Neuronal stem cell (in vitro differentiated cells): ENCODE measurements around the gene GTF3C1.

Experiments used
- DNase-seq: peaks from one replicate; pipeline ENCODE4 v3.0.0-alpha.2; 2013; ENCODE audit warnings: low spot score
- H2AFZ ChIP-seq: one replicate; pipeline ENCODE4 v1.6.1; 2013; ENCODE audit warnings: mild to moderate bottlenecking, low read length, inconsistent platforms
- H2AK5ac ChIP-seq: 2 replicates; pipeline ENCODE4 v1.6.1; 2013; ENCODE audit warnings: low read depth, mild to moderate bottlenecking, inconsistent platforms, low read length, moderate library complexity, mixed read lengths
- H2BK120ac ChIP-seq: 2 replicates; pipeline ENCODE4 v1.6.1; 2013; ENCODE audit warnings: low read depth, mild to moderate bottlenecking, inconsistent platforms, low read length, moderate library complexity, mixed read lengths
- H2BK12ac ChIP-seq: one replicate; pipeline ENCODE4 v1.6.1; 2013; ENCODE audit warnings: low read length, inconsistent platforms
- H2BK15ac ChIP-seq: 2 replicates; pipeline ENCODE4 v1.6.1; 2013; ENCODE audit warnings: mild to moderate bottlenecking, low read length, inconsistent platforms, mixed read lengths
- H2BK5ac ChIP-seq: one replicate; pipeline ENCODE4 v1.6.1; 2013; ENCODE audit warnings: inconsistent platforms, mild to moderate bottlenecking, low read length, moderate library complexity
- H3K14ac ChIP-seq: one replicate; pipeline ENCODE4 v1.6.1; 2013; ENCODE audit warnings: low read length, inconsistent platforms
- H3K18ac ChIP-seq: 2 replicates; pipeline ENCODE4 v1.6.1; 2013; ENCODE audit warnings: low read length, inconsistent platforms
- H3K23ac ChIP-seq: 2 replicates; pipeline ENCODE4 v1.6.1; 2013; ENCODE audit warnings: low read depth, mild to moderate bottlenecking, mixed read lengths, low read length, inconsistent platforms; ENCODE audit not compliant: poor library complexity
- H3K27ac ChIP-seq: replicated peaks from 3 replicates; pipeline ENCODE4 v1.5.1; 2013; ENCODE audit warnings: low read length, inconsistent platforms
- H3K27me3 ChIP-seq, 3 experiments: 2 replicates each; pipeline ENCODE4 v1.6.1; 2013; ENCODE audit warnings: low read length in 3 of 3, mild to moderate bottlenecking in 2 of 3, inconsistent platforms in 1 of 3, low read depth in 1 of 3, mixed read lengths in 1 of 3, moderate library complexity in 1 of 3; ENCODE audit not compliant: control insufficient read depth in 3 of 3, insufficient read depth in 3 of 3
- H3K36me3 ChIP-seq, 2 donors: replicated peaks in 1 of 2; 2 replicates each; pipeline ENCODE4 v1.6.1; 2013; ENCODE audit warnings: low read length in 2 of 2; ENCODE audit not compliant: control insufficient read depth in 2 of 2, insufficient read depth in 2 of 2
- H3K4ac ChIP-seq: 2 replicates; pipeline ENCODE4 v1.6.1; 2013; ENCODE audit warnings: inconsistent platforms, mild to moderate bottlenecking, low read length, moderate library complexity
- H3K4me1 ChIP-seq, 2 donors: 1 replicate in 1 of 2; 2 replicates in 1 of 2; pipeline ENCODE4 v1.6.1; 2013; ENCODE audit warnings: low read length in 2 of 2, low read depth in 1 of 2; ENCODE audit not compliant: control insufficient read depth in 2 of 2, insufficient read depth in 1 of 2
- H3K4me2 ChIP-seq: one replicate; pipeline ENCODE4 v1.6.1; 2013; ENCODE audit warnings: mild to moderate bottlenecking, low read length, inconsistent platforms; ENCODE audit not compliant: insufficient read depth, poor library complexity, severe bottlenecking
- H3K4me3 ChIP-seq, 2 donors: 2 replicates each; pipeline ENCODE4 v1.5.1; 2013; ENCODE audit warnings: low read length in 2 of 2, mild to moderate bottlenecking in 2 of 2, inconsistent platforms in 1 of 2, moderate library complexity in 1 of 2
- H3K79me1 ChIP-seq: one replicate; pipeline ENCODE4 v1.6.1; 2013; ENCODE audit warnings: low read depth, mild to moderate bottlenecking, inconsistent platforms, low read length, moderate library complexity
- H3K9ac ChIP-seq: one replicate; pipeline ENCODE4 v1.6.1; 2013; ENCODE audit warnings: mild to moderate bottlenecking, low read depth, low read length, inconsistent platforms; ENCODE audit not compliant: poor library complexity
- H3K9me3 ChIP-seq, 2 donors: replicated peaks in 1 of 2; 2 replicates each; pipeline versions ENCODE3 to v1.6.1; 2013; ENCODE audit warnings: low read length in 2 of 2, mild to moderate bottlenecking in 2 of 2, inconsistent platforms in 1 of 2, low read depth in 1 of 2, mixed read lengths in 1 of 2, moderate library complexity in 1 of 2; ENCODE audit not compliant: control insufficient read depth in 2 of 2, insufficient read depth in 1 of 2
- H4K8ac ChIP-seq: one replicate; pipeline ENCODE4 v1.6.1; 2013; ENCODE audit warnings: low read depth, mild to moderate bottlenecking, inconsistent platforms, low read length, moderate library complexity
- H4K91ac ChIP-seq: one replicate; pipeline ENCODE4 v1.6.1; 2013; ENCODE audit warnings: low read length, low read depth, mild to moderate bottlenecking, inconsistent platforms; ENCODE audit not compliant: poor library complexity
- WGBS, 2 donors: extraction: QIAGEN DNeasy Blood & Tissue Kit; methylation state at CpG; one replicate each; pipeline ENCODE4 v1.1.7; 2013; ENCODE audit warnings: missing lambda C conversion rate in 2 of 2, mixed read lengths in 1 of 2; ENCODE audit not compliant: insufficient read length in 2 of 2, insufficient replicate concordance in 1 of 2; ENCODE audit errors: extremely low coverage in 2 of 2; 5-methylcytosine and 5-hydroxymethylcytosine counted together

The GTF3C1 gene

GRCh38 chr16:27596411-27596810 lies 46.7 kb upstream of the GTF3C1 start:
- Histone ChIP-seq H3K27ac (no peak overlapping the region), H3K4me1 (peaks cover 4 to 19% of the 10 kb centered on the region in 2 donors), H4K91ac (no peak overlapping the region)

GRCh38 chr16:27595993-27596392 lies 46.3 kb upstream of the GTF3C1 start:
- Histone ChIP-seq H2AK5ac (no peak overlapping the region), H3K18ac (no peak overlapping the region), H2BK120ac (no peak overlapping the region), H3K9me3 (no peaks in the 10 kb centered on the region), H3K23ac (no peak overlapping the region), H2BK12ac (no peak overlapping the region), H4K8ac (no peak overlapping the region), H3K14ac (no peak overlapping the region), H4K91ac (no peak overlapping the region), H2AFZ (no peak overlapping the region), H3K36me3 (peaks cover 0 to 3% of the 10 kb centered on the region in 2 donors), H3K4me3 (no peak overlapping the region), H3K79me1 (no peaks in the 10 kb centered on the region), H2BK15ac (no peak overlapping the region), H3K9ac (no peak overlapping the region), H3K27ac (no peak overlapping the region), H3K4ac (no peak overlapping the region), H3K4me2 (no peak overlapping the region), H3K27me3 (no peaks in the 10 kb centered on the region), H2BK5ac (no peak overlapping the region), H3K4me1 (peaks cover 4 to 17% of the 10 kb centered on the region in 2 donors)
- DNase-seq, result no peak
- no CpG with 5 or more reads among the region's 6 CpGs for WGBS, 2 donors

More at GRCh38 chr16:27596411-27596810, 46.7 kb upstream of the GTF3C1 start:
- Histone ChIP-seq H3K27me3 (no peaks in the 10 kb centered on the region), H3K79me1 (no peaks in the 10 kb centered on the region), H2BK120ac (no peak overlapping the region), H3K9ac (no peak overlapping the region), H3K36me3 (peaks cover 0 to 3% of the 10 kb centered on the region in 2 donors), H2AK5ac (no peak overlapping the region), H2AFZ (no peak overlapping the region), H3K9me3 (no peaks in the 10 kb centered on the region), H2BK12ac (no peak overlapping the region), H3K14ac (no peak overlapping the region), H3K4ac (no peak overlapping the region), H3K4me3 (no peak overlapping the region), H3K4me2 (no peak overlapping the region), H3K23ac (no peak overlapping the region), H3K18ac (no peak overlapping the region), H4K8ac (no peak overlapping the region), H2BK15ac (no peak overlapping the region), H2BK5ac (no peak overlapping the region)
- WGBS, 2 donors, result no CpG with 5 or more reads among the region's 4 CpGs
- no peak for DNase-seq

- peaks cover 4 to 15% of the 10 kb centered on the region in 2 donors for H3K4me1 ChIP-seq
- no peaks in the 10 kb centered on the region for H3K9me3 ChIP-seq
- no peak overlapping the region for H3K4me3 ChIP-seq
- H2BK120ac ChIP-seq, result no peak overlapping the region
- no peak overlapping the region for H3K4me2 ChIP-seq
- no peak overlapping the region for H4K91ac ChIP-seq
- no peak overlapping the region for H3K23ac ChIP-seq
- whole genome bisulfite sequencing, 2 donors, result no CpG with 5 or more reads among the region's 4 CpGs
- no peak overlapping the region for H2BK12ac ChIP-seq
- H3K14ac ChIP-seq, result no peak overlapping the region
- no peak for DNase-seq
- H3K4ac ChIP-seq, result no peak overlapping the region
- peaks cover 0 to 3% of the 10 kb centered on the region in 2 donors for H3K36me3 ChIP-seq
- no peak overlapping the region for H3K9ac ChIP-seq
- no peak overlapping the region for H3K18ac ChIP-seq
- no peak overlapping the region for H2AK5ac ChIP-seq
- H2BK15ac ChIP-seq, result no peak overlapping the region
- no peaks in the 10 kb centered on the region for H3K79me1 ChIP-seq
- no peak overlapping the region for H2AFZ ChIP-seq
- no peak overlapping the region for H2BK5ac ChIP-seq
- no peaks in the 10 kb centered on the region for H3K27me3 ChIP-seq
- H4K8ac ChIP-seq, result no peak overlapping the region
- H3K27ac ChIP-seq, result no peak overlapping the region
Measured at GRCh38 chr16:27595475-27595874, 45.8 kb upstream of the GTF3C1 start.

GRCh38 chr16:27591837-27592236 lies 42.1 kb upstream of the GTF3C1 start:
- no peak overlapping the region for H2BK12ac ChIP-seq
- H3K4me3 ChIP-seq, result no peak overlapping the region
- H3K9me3 ChIP-seq, result no peaks in the 10 kb centered on the region
- WGBS, 2 donors, result no CpG with 5 or more reads among the region's 4 CpGs
- H3K36me3 ChIP-seq, result no peaks in the 10 kb centered on the region
- no peaks in the 10 kb centered on the region for H3K79me1 ChIP-seq
- H2BK5ac ChIP-seq, result no peak overlapping the region
- no peak overlapping the region for H3K9ac ChIP-seq
- no peaks in the 10 kb centered on the region for H3K4me1 ChIP-seq
- no peak for DNase-seq
- no peak overlapping the region for H4K91ac ChIP-seq
- no peak overlapping the region for H2AK5ac ChIP-seq
- no peak overlapping the region for H2AFZ ChIP-seq
- H3K4ac ChIP-seq, result no peak overlapping the region
- no peak overlapping the region for H3K18ac ChIP-seq
- H2BK120ac ChIP-seq, result no peak overlapping the region
- H3K27me3 ChIP-seq, result no peaks in the 10 kb centered on the region
- H2BK15ac ChIP-seq, result no peak overlapping the region
- H3K27ac ChIP-seq, result no peak overlapping the region
- H3K4me2 ChIP-seq, result no peak overlapping the region
- H3K23ac ChIP-seq, result no peak overlapping the region
- no peak overlapping the region for H4K8ac ChIP-seq
- H3K14ac ChIP-seq, result no peak overlapping the region
